COR-L47 (cell line): ENCODE data around the gene SKAP1.
A peak's percentile ranks its signal among the peaks of the same experiment; 100 is the strongest.
"Not testable (repeated sequence)": the region's sequence is repeated elsewhere in the genome, so short reads cannot be mapped to it uniquely, and the experiment has no call there.

Source experiments
- DNase-seq: peaks from one replicate; lab custom pipeline; 2025; lab: John Stamatoyannopoulos, UW

SKAP1 gene

DNA sequence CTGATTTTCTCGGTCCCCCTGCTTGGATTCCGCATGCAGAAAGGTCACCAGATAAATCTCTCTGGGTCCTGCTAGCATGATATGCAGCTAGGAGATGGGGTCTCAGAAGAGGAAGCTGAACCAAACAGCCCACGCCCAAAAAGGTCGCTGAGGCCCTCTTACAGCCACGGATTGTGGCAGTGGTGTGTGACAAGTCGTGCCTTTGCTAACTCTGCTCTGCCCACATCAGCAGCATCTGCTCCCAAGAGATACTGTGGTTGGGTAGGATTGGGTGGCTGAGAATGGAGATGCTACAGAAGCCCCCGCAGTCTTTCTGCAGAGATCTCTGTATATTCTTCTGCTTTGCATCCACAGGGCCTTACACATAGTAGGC lies 15.2 kb upstream of the SKAP1 start:
- no peak for DNase-seq

GRCh38 chr17:48444516-48445247 lies 14.7 kb upstream of the SKAP1 start:
- DNase-seq = no peak

DNA sequence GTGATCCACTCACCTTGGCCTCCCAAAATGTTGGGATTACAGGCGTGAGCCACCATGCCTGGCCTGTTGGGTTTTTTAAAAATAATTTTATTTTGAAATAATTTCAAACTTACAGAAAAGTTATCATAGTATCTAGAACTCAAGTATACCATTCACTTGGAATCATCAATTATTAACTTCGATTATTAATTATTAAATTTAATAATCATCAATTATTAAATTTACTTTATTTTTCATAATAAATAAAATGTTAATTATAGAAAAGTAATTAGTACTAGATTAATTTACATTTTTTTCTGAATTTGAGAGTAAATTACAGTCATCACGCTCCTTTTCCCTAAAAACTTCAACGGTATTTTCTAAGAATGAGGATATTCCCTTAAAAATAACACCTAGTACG lies 13.7 kb upstream of the SKAP1 start:
- DNase-seq = no peak

DNA sequence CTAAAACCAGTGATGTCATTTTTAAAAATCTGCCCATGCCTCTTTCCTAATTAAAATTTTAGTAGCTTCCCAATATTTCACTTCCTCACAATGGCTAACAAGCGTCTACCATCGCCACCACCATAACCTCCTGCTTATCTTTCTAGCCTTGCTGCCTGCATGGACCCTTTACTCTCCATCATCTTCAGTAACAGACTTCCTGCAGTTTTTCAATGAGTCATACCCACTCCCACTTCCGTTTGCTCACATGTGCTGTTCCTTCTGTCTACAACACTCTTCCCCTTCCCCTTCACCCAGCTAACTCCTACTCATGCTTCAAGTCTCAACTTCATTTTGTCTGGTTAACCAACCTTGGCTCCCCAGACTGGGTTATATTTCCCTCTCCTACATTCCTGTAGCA lies 12.8 kb upstream of the SKAP1 start:
- DNase-seq = no peak

- DNase-seq = no peak
Observed at GRCh38 chr17:48441862-48442261, 11.8 kb upstream of the SKAP1 start.

DNA sequence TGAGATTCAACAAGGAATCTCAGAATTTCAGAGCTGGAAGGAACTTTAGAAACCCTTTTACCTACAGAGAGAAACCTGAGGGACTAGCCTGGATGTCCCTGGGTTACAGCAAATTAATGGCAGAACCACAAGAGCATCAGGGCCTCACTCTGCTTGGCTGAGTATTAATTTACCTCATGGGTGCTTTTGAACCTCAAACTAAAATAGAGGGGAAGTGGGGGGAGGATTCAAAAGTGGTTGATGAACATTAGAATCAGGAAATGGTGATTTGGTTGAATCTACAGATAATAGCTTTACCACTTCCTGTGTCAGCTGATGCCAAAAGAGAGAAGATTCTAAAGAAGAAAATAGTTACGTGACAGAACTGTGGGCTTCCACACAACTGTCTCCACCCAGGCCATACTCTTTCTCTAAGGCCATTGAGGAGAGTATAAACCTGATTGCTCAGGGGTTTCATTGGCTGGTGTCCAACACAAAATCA lies 11.3 kb upstream of the SKAP1 start:
- DNase-seq = no peak

DNA sequence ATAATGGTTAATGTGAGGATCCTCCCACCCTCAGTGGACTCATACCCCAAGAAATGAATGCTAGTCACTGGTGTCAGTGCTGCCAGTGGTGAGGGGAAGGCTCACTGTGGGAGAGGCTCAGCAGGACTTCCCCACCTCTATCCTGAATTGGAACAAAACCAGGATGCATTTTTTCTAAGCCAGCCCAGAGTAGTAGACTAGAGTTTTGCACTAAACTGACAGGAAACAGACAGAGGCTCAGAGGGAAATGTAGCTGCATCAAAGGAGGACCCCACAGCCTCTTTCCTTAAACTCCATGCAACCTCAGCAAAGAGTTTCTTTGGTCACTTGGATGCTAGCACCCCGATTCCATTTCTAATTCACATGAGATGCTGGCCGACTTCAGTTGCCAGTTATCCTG lies 10.7 kb upstream of the SKAP1 start:
- no peak for DNase-seq

DNA sequence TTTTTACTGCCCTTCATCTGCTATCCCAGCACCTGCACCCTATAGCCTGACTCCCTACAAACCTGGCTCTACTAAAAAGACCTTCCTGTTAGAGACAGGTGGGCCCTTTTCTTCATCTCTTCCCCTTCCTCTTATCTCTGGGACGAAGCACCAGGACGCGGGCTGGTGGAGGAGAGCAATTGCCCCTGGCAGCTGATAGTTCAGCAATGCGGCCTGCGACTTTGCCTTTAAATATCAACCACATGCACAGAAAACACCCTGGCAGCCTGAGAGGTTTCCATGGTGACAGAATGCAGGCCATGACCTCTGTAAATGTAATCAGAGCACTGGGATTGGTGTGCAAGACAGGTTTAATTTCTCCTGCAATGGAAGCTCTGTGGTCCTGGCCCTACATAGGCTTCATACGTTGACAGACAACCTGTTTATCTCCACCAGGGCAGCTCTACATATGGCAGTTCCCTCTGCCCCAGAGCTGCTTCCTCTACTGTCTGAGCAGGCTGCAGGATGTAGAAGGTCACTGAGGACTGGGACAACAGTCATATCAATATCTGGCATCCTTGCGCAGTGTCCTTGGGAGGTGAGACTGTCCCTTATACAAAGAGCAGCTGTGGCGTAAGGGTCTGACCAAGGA lies 10.0 kb upstream of the SKAP1 start:
- peak; percentile 26 for DNase-seq

DNA sequence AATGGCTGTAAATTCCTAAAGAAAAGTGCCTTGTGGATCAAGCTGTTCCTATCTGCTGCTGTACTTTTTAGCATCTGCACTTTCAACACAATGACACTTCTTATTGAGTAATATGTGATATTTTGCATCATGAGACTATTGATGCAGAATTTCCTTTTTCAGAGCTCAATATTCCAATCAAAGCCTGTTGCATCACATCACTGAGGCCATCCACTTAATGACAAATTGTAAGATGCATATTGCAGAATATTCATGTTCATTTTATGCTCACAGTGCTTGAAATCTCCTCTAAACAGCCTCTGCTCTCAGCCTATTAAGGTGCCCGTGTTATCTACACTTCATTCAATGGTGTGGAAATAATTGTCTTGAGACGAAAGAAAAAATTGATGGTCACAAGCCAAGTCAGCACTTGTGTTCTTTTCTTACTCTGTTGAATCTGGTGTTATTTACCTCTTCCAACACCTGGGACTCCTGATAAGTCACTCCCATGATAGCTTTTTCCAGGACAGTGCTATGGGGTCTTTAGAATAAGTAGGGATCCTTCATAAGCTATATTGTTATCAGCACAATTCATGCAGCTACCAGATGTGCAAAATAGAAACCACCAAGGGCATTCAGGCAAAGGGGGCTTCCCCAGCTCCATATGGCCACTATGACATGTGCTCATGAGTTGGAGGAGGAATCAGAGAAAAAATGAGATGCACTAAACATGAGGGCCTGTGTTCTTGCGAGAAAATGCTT lies 9.3 kb upstream of the SKAP1 start:
- DNase-seq = no peak

DNA sequence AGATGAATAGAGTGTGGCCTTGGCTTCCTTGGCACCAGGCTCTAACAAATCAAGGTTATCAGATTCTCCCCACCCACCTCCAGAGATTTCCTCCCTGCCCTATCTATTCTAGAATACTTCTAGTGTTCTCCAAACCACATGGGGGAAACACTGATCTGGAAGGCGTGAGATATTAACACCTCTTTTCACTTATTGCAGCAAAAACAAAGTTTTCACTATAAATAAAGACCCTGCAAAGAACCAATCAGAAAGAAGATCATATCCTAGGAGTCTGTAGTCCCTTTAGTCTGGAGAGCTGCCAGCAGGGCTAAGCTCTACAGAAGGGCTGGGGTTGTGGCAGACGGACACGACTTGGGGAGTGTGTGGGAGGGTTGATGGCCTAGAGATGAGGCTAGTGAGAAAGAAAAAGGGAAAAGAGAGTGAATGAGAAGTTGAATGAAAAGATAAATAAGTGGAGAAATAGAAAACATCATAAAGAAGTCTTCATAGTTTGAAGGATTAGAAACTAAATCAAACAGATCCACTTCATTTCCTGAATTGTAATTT lies 8.6 kb upstream of the SKAP1 start:
- no peak for DNase-seq

GRCh38 chr17:48433896-48434295 lies 3.9 kb upstream of the SKAP1 start:
- DNase-seq = no peak

DNA sequence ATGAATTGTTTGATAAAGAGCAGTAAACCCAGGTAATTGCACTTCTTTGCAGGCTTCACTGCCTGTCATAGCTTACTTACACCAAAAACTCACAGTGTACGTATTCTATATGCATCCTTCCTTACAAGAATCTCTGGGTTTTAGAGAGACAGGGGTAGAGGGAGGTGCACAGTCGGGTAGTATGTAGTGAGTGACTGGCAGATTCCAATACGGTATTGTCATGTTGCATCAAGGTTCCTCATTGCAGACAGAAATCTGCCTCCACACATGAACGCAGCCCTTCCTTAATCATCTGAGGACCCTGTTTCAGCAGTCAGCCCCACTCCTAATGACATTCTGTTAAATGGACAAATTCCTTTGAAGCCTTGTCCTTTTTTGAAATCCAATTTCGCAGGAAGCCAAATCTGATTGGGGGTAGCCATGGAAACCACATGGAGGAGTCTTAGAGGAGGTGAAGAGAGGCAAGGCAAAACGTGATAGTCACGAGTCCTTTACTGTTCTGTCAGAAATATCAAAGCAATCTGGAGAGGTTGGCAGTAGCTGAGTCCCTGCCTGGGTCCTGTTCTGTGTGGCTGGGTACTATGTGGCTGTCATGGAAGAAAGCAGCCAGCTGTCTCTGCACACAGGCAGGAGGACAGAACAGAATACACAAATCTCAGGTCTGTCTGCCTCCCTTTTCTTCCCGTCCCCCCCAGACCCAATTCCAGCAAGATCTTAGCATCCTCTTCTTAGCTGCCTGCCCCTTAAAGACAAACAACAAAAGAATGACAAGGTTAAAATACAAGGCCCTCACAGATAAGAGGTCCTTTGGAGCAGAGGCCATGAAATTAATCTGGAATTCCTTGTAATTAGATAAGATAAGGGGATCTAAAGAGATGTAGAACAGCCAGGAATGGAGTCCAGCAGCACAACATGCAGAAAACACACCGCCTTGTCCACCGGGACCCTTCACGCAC lies 3.1 kb upstream of the SKAP1 start:
- no peak for DNase-seq

DNA sequence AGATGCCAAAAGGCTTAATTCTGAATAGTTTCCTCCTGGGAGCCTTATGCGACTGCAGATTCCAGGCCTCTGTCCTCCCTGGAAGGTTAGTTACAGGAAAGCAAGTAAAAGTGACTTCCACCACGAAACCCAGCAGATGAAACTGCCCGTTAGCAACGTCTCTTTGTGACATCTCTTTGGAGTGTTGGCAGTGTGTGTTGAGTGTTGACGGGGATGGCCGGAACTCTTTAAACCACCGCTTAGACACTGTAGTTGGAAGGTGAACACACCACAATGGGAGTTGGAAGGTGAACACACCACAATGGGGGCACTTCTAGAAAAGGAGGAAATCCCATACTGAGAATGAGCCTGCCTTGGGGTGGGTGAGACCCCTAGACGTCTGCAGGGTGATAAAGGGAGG lies 858 bp downstream of the SKAP1 start:
- no peak for DNase-seq

DNA sequence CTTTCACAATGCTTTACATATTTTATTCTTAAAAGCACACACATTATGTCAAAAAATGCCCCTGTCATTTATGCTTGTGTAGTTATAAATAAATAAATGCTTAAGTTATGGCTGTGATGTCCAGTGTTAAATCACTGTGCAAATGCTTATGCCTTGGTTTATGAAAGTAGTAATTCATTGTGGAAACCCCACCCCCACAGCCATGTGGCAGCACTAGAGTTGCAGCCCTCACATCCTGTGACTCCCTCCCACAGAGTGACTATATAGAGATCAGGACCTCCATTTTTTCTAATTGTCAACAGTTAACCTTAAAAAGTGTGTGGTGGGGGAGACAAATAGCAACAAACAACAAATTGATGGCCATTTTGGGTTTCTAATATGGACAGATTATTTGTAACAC lies 2.4 kb downstream of the SKAP1 start:
- DNase-seq = no peak

- DNase-seq = no peak
Observed at GRCh38 chr17:48426761-48427500, 3.1 kb downstream of the SKAP1 start.

GRCh38 chr17:48426019-48426665 lies 3.9 kb downstream of the SKAP1 start:
- DNase-seq = no peak

GRCh38 chr17:48422060-48422459 lies 8.0 kb downstream of the SKAP1 start:
- DNase-seq = not testable (repeated sequence)

DNA sequence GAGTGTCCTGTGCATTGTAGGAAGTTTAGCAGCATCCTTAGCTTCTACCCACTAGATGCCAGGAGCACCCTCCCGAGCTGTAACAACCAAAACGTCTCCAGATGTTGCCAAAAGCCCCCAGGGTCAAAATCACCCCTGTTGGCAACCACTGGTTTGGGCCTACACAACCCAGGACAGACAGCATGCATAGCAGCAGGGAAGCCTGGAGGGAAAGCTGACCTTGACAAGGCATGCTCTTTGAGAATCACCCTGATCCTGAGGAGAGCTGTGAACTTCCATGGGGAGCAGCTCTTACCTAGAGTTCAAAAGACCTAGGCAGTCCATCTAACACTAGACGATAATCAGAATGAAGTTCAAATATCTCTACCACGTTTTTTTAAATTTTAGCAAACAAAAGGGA lies 9.2 kb downstream of the SKAP1 start:
- no peak for DNase-seq

DNA sequence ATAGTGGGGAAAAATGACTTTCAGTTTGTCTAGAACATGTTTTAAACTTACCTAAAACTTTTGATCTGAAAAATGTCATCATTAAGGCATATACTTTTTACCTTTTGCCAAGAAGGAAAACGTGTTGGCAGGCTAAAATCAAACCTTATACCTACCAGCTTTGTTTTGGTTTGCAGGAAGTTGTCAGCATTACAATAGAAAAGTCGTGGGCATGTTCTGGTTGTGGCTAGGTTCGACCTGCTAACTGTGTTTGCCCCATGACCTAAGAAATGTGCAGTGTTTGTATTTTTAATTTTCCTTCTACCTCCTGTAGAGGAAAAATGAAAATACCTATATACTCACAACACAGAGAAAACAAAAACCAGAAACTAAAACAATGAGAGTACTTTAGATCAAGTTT lies 13.0 kb downstream of the SKAP1 start:
- no peak for DNase-seq

- DNase-seq = no peak
Observed at GRCh38 chr17:48413613-48414405, 16.2 kb downstream of the SKAP1 start.
